Ascending aorta (tissue), 2 donors: ENCODE results near the gene SELL. TPM values are rescaled to one million over a fixed set of nuclear protein-coding genes. Genes with fewer than 3 reads are reported as not detected.
"Not testable (repeated sequence)": the region's sequence is repeated elsewhere in the genome, so short reads cannot be mapped to it uniquely, and the experiment has no call there.

Experiments used
- DNase-seq, 2 donors: peaks; one replicate each; pipeline ENCODE4 v3.0.0-alpha.2; 2019; ENCODE audit warnings: low spot score in 2 of 2
- H3K27ac ChIP-seq, 2 donors: fragments of 200-600 bp; sonication (generic); one replicate each; pipeline ENCODE4 v1.5.1; 2016 to 2017; ENCODE audit warnings: mild to moderate bottlenecking in 1 of 2
- H3K27me3 ChIP-seq: fragments of 200-600 bp; sonication (generic); one replicate; pipeline ENCODE4 v1.5.1; 2017
- H3K36me3 ChIP-seq, 2 donors: fragments of 200-600 bp; sonication (generic); one replicate each; pipeline ENCODE4 v1.5.1; 2016
- H3K4me1 ChIP-seq, 2 donors: fragments of 200-600 bp; sonication (generic); one replicate each; pipeline ENCODE4 v1.5.1; 2016 to 2017; ENCODE audit warnings: mild to moderate bottlenecking in 1 of 2
- H3K4me3 ChIP-seq, 2 donors: fragments of 200-600 bp; sonication (generic); one replicate each; pipeline ENCODE4 v1.5.1; 2016 to 2017; ENCODE audit warnings: mild to moderate bottlenecking in 1 of 2
- H3K9me3 ChIP-seq, 2 donors: fragments of 200-600 bp; sonication (generic); one replicate each; pipeline ENCODE4 v1.5.1; 2016
- intact Hi-C: fragments of 100-400 bp; cut with DNase I; formaldehyde crosslinking; loops from one replicate; pipeline ENCODE4 v1.15.1; 2023
- total RNA-seq: library from RNA; depleted of rRNA; stranded (reverse); fragments of >200 nt; gene quantifications from one replicate; pipeline ENCODE4 v1.1.0, GENCODE V29; 2016
- TF ChIP-seq, protein P1 (sequence below), 3 experiments: fragments of 200-600 bp in 2 of 3; fragments of 450-650 bp in 1 of 3; sonication (generic) in 2 of 3; IDR thresholded peaks; one replicate each; pipeline ENCODE4 v1.5.1; 2016 to 2019; ENCODE audit warnings: antibody characterized with exemption in 3 of 3, mild to moderate bottlenecking in 1 of 3, moderate library complexity in 1 of 3

Gene SELL
- total RNA-seq, 1 donor from 2014 or later = 1.9 TPM

DNA sequence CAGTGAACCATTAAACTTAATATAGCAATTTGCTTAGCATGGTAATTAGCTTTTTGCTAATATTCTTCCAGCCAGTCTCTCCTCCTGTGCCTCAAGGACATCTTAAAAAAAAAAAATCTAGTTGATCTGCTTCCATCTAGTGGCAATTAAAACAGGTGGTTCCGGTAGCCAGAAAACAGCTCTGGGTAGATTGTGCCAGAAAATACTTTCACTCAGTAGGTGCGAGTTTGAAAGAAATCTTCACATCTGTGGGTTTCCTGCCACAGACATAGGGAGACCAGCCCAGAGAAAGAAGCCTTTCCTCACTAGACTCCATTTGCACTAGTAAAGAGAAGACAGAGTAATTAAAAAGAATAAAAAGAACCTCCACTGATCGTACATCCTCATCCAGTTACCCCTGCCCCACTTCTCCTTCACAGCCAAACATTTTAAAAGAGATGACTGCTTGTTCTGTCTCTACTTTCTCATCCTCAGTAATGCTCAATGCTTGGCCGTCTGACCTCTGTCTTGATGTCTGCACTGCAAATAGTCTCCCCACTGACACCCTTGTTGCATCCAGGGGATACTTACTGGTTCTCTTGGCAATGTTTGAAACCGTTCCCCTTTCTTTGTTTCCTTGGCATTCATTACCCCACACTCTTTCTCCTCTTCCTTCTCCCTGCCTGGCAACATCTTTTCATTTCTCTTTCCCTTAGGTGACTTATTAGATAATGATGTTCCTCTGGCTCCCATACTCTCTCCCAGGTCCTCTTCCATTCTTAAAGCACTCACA, 16.9 kb downstream of the SELL start:
- H3K27ac ChIP-seq = no peak overlapping the region

DNA sequence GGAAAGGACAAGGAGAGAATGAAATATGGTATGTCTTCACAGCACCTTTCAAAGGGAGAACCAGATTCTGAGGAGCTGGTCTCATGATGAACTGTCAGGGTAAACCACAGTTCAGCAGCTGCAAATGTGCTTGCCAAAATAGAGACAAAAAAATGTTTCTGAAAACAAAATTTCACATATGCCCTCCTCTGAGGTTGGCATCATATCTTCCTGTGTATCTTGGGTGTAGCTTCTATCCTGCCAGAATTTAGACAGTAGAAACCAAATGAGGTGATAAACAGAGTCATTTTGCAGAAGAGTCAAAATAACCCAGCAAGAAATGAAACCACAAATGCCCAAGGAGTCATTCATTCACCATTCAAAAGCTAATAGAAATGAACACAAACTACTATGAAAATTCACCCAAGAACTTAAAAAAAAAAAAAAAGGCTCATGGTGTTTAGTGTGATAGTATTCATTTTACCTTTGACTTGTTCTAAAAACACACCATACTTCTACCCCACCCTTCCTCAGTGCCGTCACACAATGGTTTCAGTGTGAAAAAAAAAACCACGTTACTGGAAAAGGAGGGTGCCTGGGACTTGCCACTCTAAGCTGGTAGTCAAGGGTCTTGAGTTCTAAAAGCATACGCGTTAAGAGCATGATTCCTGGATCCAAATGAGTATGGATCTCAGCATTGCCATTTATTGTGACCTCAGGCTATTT, 18.5 kb downstream of the SELL start:
- intact Hi-C loops = no loop called here
- TF ChIP-seq, protein P1, sequence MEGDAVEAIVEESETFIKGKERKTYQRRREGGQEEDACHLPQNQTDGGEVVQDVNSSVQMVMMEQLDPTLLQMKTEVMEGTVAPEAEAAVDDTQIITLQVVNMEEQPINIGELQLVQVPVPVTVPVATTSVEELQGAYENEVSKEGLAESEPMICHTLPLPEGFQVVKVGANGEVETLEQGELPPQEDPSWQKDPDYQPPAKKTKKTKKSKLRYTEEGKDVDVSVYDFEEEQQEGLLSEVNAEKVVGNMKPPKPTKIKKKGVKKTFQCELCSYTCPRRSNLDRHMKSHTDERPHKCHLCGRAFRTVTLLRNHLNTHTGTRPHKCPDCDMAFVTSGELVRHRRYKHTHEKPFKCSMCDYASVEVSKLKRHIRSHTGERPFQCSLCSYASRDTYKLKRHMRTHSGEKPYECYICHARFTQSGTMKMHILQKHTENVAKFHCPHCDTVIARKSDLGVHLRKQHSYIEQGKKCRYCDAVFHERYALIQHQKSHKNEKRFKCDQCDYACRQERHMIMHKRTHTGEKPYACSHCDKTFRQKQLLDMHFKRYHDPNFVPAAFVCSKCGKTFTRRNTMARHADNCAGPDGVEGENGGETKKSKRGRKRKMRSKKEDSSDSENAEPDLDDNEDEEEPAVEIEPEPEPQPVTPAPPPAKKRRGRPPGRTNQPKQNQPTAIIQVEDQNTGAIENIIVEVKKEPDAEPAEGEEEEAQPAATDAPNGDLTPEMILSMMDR (IDR thresholded peaks at IDR 0.05) = no peak

More for the DNA sequence above, 16.9 kb downstream of the SELL start:
- Histone ChIP-seq H3K36me3 (no peaks in the 10 kb centered on the region), H3K4me3 (no peak overlapping the region), H3K9me3 (no peaks in the 10 kb centered on the region), H3K4me1 (no peaks in the 10 kb centered on the region), H3K27me3 (no peaks in the 10 kb centered on the region)
- intact Hi-C loops = no loop called here
- DNase-seq = no peak
- TF ChIP-seq, protein P1 (IDR thresholded peaks at IDR 0.05) = no peak

DNA sequence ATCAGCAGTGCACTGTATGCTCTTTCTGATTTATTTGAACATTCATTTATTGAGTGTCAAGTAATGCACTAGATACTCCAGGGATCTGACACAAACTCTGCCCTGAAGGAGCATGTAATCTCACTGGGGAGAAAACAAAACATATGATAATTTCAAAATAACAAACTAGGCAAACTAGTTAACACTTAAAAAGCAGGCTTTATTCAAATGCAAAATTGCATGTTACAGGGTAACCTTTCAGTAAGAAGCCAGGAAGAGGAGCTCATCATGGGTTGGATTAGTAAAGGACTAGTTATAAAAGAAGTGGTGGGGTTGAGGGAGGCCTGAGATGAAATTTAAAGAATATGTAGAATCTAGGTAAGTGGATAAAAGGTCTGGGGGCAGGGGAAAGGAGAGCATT, 20.9 kb downstream of the SELL start:
- no peak overlapping the region for H3K27ac ChIP-seq
- H3K4me1 ChIP-seq = no peaks in the 10 kb centered on the region
- DNase-seq = no peak
- TF ChIP-seq, protein P1 (IDR thresholded peaks at IDR 0.05) = no peak
- no peak overlapping the region for H3K4me3 ChIP-seq
- H3K36me3 ChIP-seq = no peaks in the 10 kb centered on the region
- intact Hi-C loops = no loop called here
- H3K9me3 ChIP-seq = no peaks in the 10 kb centered on the region
- H3K27me3 ChIP-seq = no peaks in the 10 kb centered on the region

More for the DNA sequence above, 18.5 kb downstream of the SELL start:
- Histone ChIP-seq H3K4me1 (no peaks in the 10 kb centered on the region), H3K27ac (no peak overlapping the region), H3K27me3 (no peaks in the 10 kb centered on the region), H3K4me3 (no peak overlapping the region), H3K9me3 (no peaks in the 10 kb centered on the region), H3K36me3 (no peaks in the 10 kb centered on the region)
- no peak for DNase-seq

DNA sequence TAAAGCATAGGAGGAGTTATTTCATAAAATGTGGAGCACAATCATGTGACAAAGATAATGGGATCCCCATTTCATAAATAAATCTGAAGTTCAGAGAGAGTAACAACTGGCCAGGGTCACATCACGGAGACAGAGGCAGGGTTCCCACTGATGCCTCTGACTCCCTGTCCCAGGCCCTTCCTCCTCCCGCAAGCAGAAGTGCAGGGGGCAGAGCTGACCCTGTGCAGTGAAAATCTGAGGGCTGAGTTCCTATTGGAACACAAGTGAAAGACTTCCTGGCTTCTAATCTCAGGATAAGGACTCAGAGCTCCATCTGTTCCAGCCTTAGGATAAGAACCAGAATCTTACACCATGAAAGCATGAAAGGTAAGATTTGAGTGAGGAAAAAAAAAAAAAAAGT, 22.0 kb downstream of the SELL start:
- H3K27me3 ChIP-seq = no peaks in the 10 kb centered on the region
- no peak overlapping the region for H3K27ac ChIP-seq
- TF ChIP-seq, protein P1 (IDR thresholded peaks at IDR 0.05) = no peak
- H3K4me1 ChIP-seq = no peaks in the 10 kb centered on the region
- no peaks in the 10 kb centered on the region for H3K36me3 ChIP-seq
- intact Hi-C loops = no loop called here
- no peaks in the 10 kb centered on the region for H3K9me3 ChIP-seq
- no peak overlapping the region for H3K4me3 ChIP-seq
- DNase-seq = no peak

DNA sequence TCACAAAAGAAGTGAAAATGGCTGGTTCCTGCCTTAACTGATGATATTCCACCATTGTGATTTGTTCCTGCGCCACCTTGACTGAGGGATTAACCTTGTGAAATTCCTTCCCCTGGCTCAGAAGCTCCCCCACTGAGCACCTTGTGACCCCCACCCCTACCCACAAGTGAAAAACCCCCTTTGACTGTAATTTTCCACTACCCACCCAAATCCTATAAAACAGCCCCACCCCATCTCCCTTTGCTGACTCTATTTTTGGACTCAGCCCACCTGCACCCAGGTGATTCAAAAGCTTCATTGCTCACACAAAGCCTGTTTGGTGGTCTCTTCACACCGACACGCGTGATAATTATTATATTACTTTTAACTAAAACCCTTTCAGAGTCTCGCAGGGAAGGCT, 23.0 kb downstream of the SELL start:
- H3K27me3 ChIP-seq, H3K4me1 ChIP-seq, H3K4me3 ChIP-seq, H3K9me3 ChIP-seq, intact Hi-C loops, H3K36me3 ChIP-seq, DNase-seq, H3K27ac ChIP-seq: not testable (repeated sequence)

DNA sequence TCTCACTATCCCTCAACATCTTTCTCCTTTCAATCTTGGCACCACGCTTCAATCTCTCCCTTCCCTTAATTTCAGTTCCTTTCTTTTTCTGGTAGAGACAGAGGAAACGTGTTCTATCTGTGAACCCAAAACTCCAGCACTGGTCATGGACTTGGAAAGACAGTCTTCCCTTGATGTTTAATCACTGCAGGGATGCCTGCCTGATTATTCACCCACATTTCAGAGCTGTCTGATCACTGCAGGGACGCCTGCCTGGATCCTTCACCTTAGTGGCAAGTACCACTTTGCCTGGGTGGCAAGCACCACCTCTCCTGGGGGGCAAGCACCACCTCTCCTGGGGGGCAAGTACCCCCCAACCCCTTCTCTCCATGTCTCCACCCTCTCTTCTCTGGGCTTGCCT, 27.8 kb downstream of the SELL start:
- Histone ChIP-seq H3K27ac (no peak overlapping the region), H3K36me3 (no peaks in the 10 kb centered on the region), H3K27me3 (no peaks in the 10 kb centered on the region), H3K9me3 (no peaks in the 10 kb centered on the region), H3K4me1 (no peaks in the 10 kb centered on the region), H3K4me3 (no peak overlapping the region)
- no peak for DNase-seq
- intact Hi-C loops = no loop called here
- TF ChIP-seq, protein P1 (IDR thresholded peaks at IDR 0.05) = no peak

DNA sequence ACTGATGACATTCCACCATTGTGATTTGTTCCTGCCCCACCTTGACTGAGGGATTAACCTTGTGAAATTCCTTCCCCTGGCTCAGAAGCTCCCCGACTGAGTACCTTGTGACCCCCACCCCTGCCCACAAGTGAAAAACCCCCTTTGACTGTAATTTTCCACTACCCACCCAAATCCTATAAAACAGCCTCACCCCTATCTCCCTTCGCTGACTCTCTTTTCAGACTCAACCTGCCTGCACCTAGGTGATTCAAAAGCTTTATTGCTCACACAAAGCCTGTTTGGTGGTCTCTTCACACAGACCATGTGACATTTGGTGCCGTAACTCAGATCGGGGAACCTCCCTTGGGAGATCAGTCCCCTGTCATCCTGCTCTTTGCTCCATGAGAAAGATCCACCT, 28.3 kb downstream of the SELL start:
- H3K4me1 ChIP-seq, H3K4me3 ChIP-seq, DNase-seq, H3K27ac ChIP-seq, intact Hi-C loops, H3K9me3 ChIP-seq, H3K36me3 ChIP-seq, H3K27me3 ChIP-seq: not testable (repeated sequence)
